ENCODE measurements around the gene PRKN. TPM values are rescaled to one million over a fixed set of nuclear protein-coding genes. Genes with fewer than 3 reads are reported as not detected.

PRKN gene
- total and polyA plus RNA-seq, 2 experiments from 2014 or later: 0.10 to 0.84 TPM

DNA sequence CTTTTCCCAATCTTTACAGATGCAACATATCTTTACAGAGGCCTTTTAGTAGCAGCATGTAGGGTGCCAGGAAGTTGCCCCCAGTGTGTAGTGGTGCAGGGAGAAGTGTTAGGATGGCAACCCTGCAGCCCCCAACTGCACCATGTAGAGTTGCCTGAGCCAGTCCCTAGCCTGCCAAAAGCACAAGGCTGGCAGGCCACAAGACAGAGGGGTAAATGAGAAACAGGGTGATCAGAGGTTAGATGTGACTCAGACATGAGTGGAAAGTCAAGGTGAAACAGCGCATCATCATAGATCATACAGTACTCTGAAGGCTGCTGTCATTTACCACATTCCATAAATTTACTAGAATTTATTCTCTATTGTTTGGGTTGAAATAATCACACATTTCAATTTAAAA is 467.5 kb downstream of the PRKN start (continued):
- TF ChIP-seq, protein P1, sequence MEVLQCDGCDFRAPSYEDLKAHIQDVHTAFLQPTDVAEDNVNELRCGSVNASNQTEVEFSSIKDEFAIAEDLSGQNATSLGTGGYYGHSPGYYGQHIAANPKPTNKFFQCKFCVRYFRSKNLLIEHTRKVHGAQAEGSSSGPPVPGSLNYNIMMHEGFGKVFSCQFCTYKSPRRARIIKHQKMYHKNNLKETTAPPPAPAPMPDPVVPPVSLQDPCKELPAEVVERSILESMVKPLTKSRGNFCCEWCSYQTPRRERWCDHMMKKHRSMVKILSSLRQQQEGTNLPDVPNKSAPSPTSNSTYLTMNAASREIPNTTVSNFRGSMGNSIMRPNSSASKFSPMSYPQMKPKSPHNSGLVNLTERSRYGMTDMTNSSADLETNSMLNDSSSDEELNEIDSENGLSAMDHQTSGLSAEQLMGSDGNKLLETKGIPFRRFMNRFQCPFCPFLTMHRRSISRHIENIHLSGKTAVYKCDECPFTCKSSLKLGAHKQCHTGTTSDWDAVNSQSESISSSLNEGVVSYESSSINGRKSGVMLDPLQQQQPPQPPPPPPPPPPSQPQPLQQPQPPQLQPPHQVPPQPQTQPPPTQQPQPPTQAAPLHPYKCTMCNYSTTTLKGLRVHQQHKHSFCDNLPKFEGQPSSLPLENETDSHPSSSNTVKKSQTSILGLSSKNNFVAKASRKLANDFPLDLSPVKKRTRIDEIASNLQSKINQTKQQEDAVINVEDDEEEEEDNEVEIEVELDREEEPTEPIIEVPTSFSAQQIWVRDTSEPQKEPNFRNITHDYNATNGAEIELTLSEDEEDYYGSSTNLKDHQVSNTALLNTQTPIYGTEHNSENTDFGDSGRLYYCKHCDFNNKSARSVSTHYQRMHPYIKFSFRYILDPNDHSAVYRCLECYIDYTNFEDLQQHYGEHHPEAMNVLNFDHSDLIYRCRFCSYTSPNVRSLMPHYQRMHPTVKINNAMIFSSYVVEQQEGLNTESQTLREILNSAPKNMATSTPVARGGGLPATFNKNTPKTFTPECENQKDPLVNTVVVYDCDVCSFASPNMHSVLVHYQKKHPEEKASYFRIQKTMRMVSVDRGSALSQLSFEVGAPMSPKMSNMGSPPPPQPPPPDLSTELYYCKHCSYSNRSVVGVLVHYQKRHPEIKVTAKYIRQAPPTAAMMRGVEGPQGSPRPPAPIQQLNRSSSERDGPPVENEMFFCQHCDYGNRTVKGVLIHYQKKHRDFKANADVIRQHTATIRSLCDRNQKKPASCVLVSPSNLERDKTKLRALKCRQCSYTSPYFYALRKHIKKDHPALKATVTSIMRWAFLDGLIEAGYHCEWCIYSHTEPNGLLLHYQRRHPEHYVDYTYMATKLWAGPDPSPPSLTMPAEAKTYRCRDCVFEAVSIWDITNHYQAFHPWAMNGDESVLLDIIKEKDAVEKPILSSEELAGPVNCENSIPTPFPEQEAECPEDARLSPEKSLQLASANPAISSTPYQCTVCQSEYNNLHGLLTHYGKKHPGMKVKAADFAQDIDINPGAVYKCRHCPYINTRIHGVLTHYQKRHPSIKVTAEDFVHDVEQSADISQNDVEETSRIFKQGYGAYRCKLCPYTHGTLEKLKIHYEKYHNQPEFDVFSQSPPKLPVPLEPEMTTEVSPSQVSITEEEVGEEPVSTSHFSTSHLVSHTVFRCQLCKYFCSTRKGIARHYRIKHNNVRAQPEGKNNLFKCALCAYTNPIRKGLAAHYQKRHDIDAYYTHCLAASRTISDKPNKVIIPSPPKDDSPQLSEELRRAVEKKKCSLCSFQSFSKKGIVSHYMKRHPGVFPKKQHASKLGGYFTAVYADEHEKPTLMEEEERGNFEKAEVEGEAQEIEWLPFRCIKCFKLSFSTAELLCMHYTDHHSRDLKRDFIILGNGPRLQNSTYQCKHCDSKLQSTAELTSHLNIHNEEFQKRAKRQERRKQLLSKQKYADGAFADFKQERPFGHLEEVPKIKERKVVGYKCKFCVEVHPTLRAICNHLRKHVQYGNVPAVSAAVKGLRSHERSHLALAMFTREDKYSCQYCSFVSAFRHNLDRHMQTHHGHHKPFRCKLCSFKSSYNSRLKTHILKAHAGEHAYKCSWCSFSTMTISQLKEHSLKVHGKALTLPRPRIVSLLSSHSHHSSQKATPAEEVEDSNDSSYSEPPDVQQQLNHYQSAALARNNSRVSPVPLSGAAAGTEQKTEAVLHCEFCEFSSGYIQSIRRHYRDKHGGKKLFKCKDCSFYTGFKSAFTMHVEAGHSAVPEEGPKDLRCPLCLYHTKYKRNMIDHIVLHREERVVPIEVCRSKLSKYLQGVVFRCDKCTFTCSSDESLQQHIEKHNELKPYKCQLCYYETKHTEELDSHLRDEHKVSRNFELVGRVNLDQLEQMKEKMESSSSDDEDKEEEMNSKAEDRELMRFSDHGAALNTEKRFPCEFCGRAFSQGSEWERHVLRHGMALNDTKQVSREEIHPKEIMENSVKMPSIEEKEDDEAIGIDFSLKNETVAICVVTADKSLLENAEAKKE (CRISPR knock-in tag; IDR thresholded peaks at IDR 0.05): no peak
- no peak for TF ChIP-seq EZH2 (IDR thresholded peaks at IDR 0.05; ENCODE audit: low read depth, unreplicated experiment)
- TF ChIP-seq ZNF331 (CRISPR knock-in tag; IDR thresholded peaks at IDR 0.05; ENCODE audit: low read depth): no peak

DNA sequence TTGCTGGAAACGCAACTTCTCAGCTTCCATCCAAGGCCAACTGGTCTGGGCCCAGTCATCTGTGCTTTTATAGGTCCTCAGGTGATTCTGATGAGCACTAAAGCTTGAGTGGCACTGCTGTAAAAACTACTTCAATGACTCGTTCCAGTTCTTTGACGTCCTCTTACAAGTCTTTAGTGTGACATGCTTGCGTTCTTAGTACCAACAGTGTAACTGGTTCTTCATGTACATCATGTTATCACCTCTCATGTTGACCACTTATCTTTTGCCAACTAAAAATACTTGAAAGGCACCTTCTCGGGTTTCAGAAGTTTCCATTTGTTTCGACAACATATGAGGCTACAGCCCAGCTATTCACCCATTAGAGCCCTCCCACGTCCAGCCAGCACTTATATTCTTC is 468.9 kb downstream of the PRKN start:
- no peaks in the 10 kb centered on the region for H3K9me3 Mint-ChIP-seq
- H2AFZ ChIP-seq: no peak overlapping the region

More for the DNA sequence above, 468.9 kb downstream of the PRKN start:
- no peaks in the 10 kb centered on the region for H3K79me2 ChIP-seq (replicated peaks; ENCODE audit: insufficient read depth)
- no peaks in the 10 kb centered on the region for H3K27me3 ChIP-seq (ENCODE audit: insufficient read depth)
- no peaks in the 10 kb centered on the region for H3K9me2 ChIP-seq (ENCODE audit: insufficient read depth)
- Mint-ChIP-seq H3K4me3 (no peak overlapping the region), H3K4me1 (no peaks in the 10 kb centered on the region), H3K27me3 (ENCODE audit: insufficient read depth, low read depth, poor library complexity) (peaks cover 3% of the 10 kb centered on the region), H3K36me3 (ENCODE audit: low read depth) (no peaks in the 10 kb centered on the region), H3K27ac (no peak overlapping the region)
- no peak overlapping the region for H3K4me2 ChIP-seq
- H3F3A ChIP-seq (replicated peaks; ENCODE audit: low read depth): no peaks in the 10 kb centered on the region
- H3K36me3 ChIP-seq (ENCODE audit: insufficient read depth): no peaks in the 10 kb centered on the region
- TF ChIP-seq, protein P1 (CRISPR knock-in tag; IDR thresholded peaks at IDR 0.05): no peak
- no peak for TF ChIP-seq STAT1 (IDR thresholded peaks at IDR 0.05; ENCODE audit: unreplicated experiment)
- no peak overlapping the region for H3K4me3 ChIP-seq
- no peak overlapping the region for H3K27ac ChIP-seq (ENCODE audit: low read depth)
- H3K4me1 ChIP-seq (ENCODE audit: insufficient read depth): no peaks in the 10 kb centered on the region
- no peak for ATAC-seq
- no peaks in the 10 kb centered on the region for H4K20me1 ChIP-seq (replicated peaks; ENCODE audit: insufficient read depth)
- DNase-seq (ENCODE audit: low spot score): no peak

Measured in GM23338 (cell line).